IMR-90 (cell line): ENCODE measurements around the gene TRIM44. TPM values are rescaled to one million over a fixed set of nuclear protein-coding genes. Genes with fewer than 3 reads are reported as not detected.

ENCODE experiments used
- ATAC-seq: fragments of 200-7000 bp; cut with Tn5 transposase; 2 replicates; pipeline ENCODE4 v1.9.1; 2020; ENCODE audit warnings: low read depth, mild to moderate bottlenecking, moderate library complexity
- BruUV-seq: library from RNA; stranded (reverse); fragments of 400-500 nt; replicated peaks from 2 replicates; lab custom pipeline; 2021; lab: Mats Ljungman, UMichigan
- CTCF ChIA-PET: fragments of 300-600 bp; formaldehyde crosslinking; extraction: SDS; loops from one replicate; lab custom pipeline; 2021; ENCODE audit warnings: antibody characterized with exemption; lab: Yijun Ruan, JAX
- POLR2A ChIA-PET: fragments of 300-600 bp; sonication (Branson Sonifier 250); formaldehyde crosslinking; loops from one replicate; lab custom pipeline; 2022; ENCODE audit warnings: antibody characterized with exemption; ENCODE audit not compliant: unreplicated experiment; lab: Charles Lee
- DNase-seq: peaks from one replicate; pipeline ENCODE4 v3.0.0; 2013
- H2AFZ ChIP-seq: replicated peaks from 2 replicates; pipeline ENCODE3; 2013; ENCODE audit warnings: low read length, mild to moderate bottlenecking; ENCODE audit not compliant: poor library complexity
- H2AK5ac ChIP-seq: 2 replicates; pipeline ENCODE4 v1.6.1; 2013; ENCODE audit warnings: low read depth, low read length, inconsistent platforms
- H2AK9ac ChIP-seq: replicated peaks from 2 replicates; pipeline ENCODE3; 2013; ENCODE audit warnings: mild to moderate bottlenecking, low read depth, low read length, moderate library complexity; ENCODE audit not compliant: poor library complexity
- H2BK120ac ChIP-seq: 2 replicates; pipeline ENCODE4 v1.6.1; 2013; ENCODE audit warnings: low read depth, low read length, inconsistent platforms
- H2BK15ac ChIP-seq: 3 replicates; pipeline ENCODE4 v1.6.1; 2013; ENCODE audit warnings: low read depth, low read length, inconsistent platforms
- H2BK20ac ChIP-seq: 2 replicates; pipeline ENCODE4 v1.6.1; 2013; ENCODE audit warnings: low read depth, mild to moderate bottlenecking, inconsistent platforms, low read length, moderate library complexity
- H2BK5ac ChIP-seq: 2 replicates; pipeline ENCODE4 v1.6.1; 2013; ENCODE audit warnings: mild to moderate bottlenecking, low read depth, low read length, inconsistent platforms; ENCODE audit not compliant: poor library complexity, severe bottlenecking
- H3K14ac ChIP-seq: replicated peaks from 2 replicates; pipeline ENCODE4 v1.6.1; 2013; ENCODE audit warnings: low read depth, low read length, inconsistent platforms
- H3K18ac ChIP-seq: 2 replicates; pipeline ENCODE4 v1.6.1; 2013; ENCODE audit warnings: low read depth, low read length, control low read depth
- H3K23ac ChIP-seq: 2 replicates; pipeline ENCODE4 v1.6.1; 2013; ENCODE audit warnings: low read depth, low read length, inconsistent platforms
- H3K27ac ChIP-seq: 2 replicates; pipeline ENCODE4 v1.5.1; 2013; ENCODE audit warnings: mild to moderate bottlenecking, control low read depth, low read length; ENCODE audit not compliant: insufficient read depth
- H3K27me3 ChIP-seq: 2 replicates; pipeline ENCODE4 v1.6.1; 2013; ENCODE audit warnings: low read length; ENCODE audit not compliant: control insufficient read depth, insufficient read depth
- H3K36me3 ChIP-seq: 2 replicates; pipeline ENCODE4 v1.6.1; 2013; ENCODE audit warnings: low read length, mixed read lengths; ENCODE audit not compliant: control insufficient read depth, insufficient read depth
- H3K4ac ChIP-seq: 2 replicates; pipeline ENCODE4 v1.6.1; 2013; ENCODE audit warnings: low read depth, low read length, inconsistent platforms
- H3K4me1 ChIP-seq: 2 replicates; pipeline ENCODE4 v1.6.1; 2013; ENCODE audit warnings: low read length, mixed read lengths; ENCODE audit not compliant: control insufficient read depth, insufficient read depth
- H3K4me2 ChIP-seq: 2 replicates; pipeline ENCODE4 v1.6.1; 2013; ENCODE audit warnings: low read depth, mild to moderate bottlenecking, control low read depth, low read length, moderate library complexity
- H3K4me3 ChIP-seq: 2 replicates; pipeline ENCODE4 v1.5.1; 2013; ENCODE audit warnings: low read depth, mild to moderate bottlenecking, control low read depth, low read length, moderate library complexity; ENCODE audit not compliant: insufficient read depth
- H3K56ac ChIP-seq: 2 replicates; pipeline ENCODE4 v1.6.1; 2013; ENCODE audit warnings: low read length, inconsistent platforms; ENCODE audit not compliant: insufficient read depth; ENCODE audit errors: extremely low read depth
- H3K79me1 ChIP-seq, 2 experiments: 2 replicates each; pipeline ENCODE4 v1.6.1; 2013; ENCODE audit warnings: low read length in 2 of 2, inconsistent platforms in 1 of 2, low read depth in 1 of 2
- H3K9ac ChIP-seq: 2 replicates; pipeline ENCODE4 v1.6.1; 2013; ENCODE audit warnings: low read depth, low read length, control low read depth
- H3K9me1 ChIP-seq: 2 replicates; pipeline ENCODE4 v1.6.1; 2013; ENCODE audit warnings: low read length, inconsistent platforms; ENCODE audit not compliant: insufficient read depth
- H3K9me3 ChIP-seq: 2 replicates; pipeline ENCODE4 v1.6.1; 2013; ENCODE audit warnings: low read length; ENCODE audit not compliant: control insufficient read depth, insufficient read depth
- H4K20me1 ChIP-seq: 2 replicates; pipeline ENCODE4 v1.6.1; 2013; ENCODE audit warnings: low read length, inconsistent platforms; ENCODE audit not compliant: insufficient read depth
- H4K5ac ChIP-seq: 2 replicates; pipeline ENCODE4 v1.6.1; 2013; ENCODE audit warnings: mild to moderate bottlenecking, low read depth, low read length, control low read depth
- H4K8ac ChIP-seq, 2 experiments: 2 replicates each; pipeline ENCODE4 v1.6.1; 2013; ENCODE audit warnings: low read depth in 2 of 2, low read length in 2 of 2, control low read depth in 1 of 2, inconsistent platforms in 1 of 2
- H4K91ac ChIP-seq: 2 replicates; pipeline ENCODE4 v1.6.1; 2013; ENCODE audit warnings: low read depth, low read length, inconsistent platforms; ENCODE audit not compliant: insufficient read depth
- BHLHE40 ChIP-seq: fragments of 150-350 bp; IDR thresholded peaks from 2 replicates; pipeline ENCODE4 v1.6.1; 2016; ENCODE audit warnings: mild to moderate bottlenecking, low read depth, low read length
- CEBPB ChIP-seq: IDR thresholded peaks from 2 replicates; pipeline ENCODE4 v1.6.1; 2012; ENCODE audit warnings: low read depth, low read length, improper control_type of control experiment
- CTCF ChIP-seq: conservative IDR thresholded peaks from 2 replicates; pipeline ENCODE4 v1.5.1; 2012; ENCODE audit warnings: mild to moderate bottlenecking, low read depth, low read length, improper control_type of control experiment
- ELK1 ChIP-seq: fragments of 150-350 bp; IDR thresholded peaks from 2 replicates; pipeline ENCODE4 v1.6.1; 2016; ENCODE audit warnings: low read depth, mild to moderate bottlenecking, low read length, moderate library complexity, borderline replicate concordance
- FOS ChIP-seq: fragments of 150-350 bp; IDR thresholded peaks from 2 replicates; pipeline ENCODE4 v1.6.1; 2016; ENCODE audit warnings: low read depth, low read length
- MAZ ChIP-seq: IDR thresholded peaks from 2 replicates; pipeline ENCODE4 v1.6.1; 2012; ENCODE audit warnings: low read depth, mild to moderate bottlenecking, low read length, improper control_type of control experiment, moderate library complexity, borderline replicate concordance
- MXI1 ChIP-seq: IDR thresholded peaks from 2 replicates; pipeline ENCODE4 v1.6.1; 2012; ENCODE audit warnings: low read depth, mild to moderate bottlenecking, low read length, moderate library complexity, borderline replicate concordance
- NFE2L2 ChIP-seq: fragments of 150-350 bp; IDR thresholded peaks from 2 replicates; pipeline ENCODE4 v1.6.1; 2016; ENCODE audit warnings: low read depth, mild to moderate bottlenecking, low read length
- RAD21 ChIP-seq: IDR thresholded peaks from 2 replicates; pipeline ENCODE4 v1.6.1; 2012; ENCODE audit warnings: low read length, improper control_type of control experiment
- RCOR1 ChIP-seq: IDR thresholded peaks from 2 replicates; pipeline ENCODE4 v1.6.1; 2012; ENCODE audit warnings: mild to moderate bottlenecking, low read length, improper control_type of control experiment; ENCODE audit not compliant: insufficient replicate concordance
- RFX5 ChIP-seq: IDR thresholded peaks from 2 replicates; pipeline ENCODE4 v1.8.0; 2012; ENCODE audit warnings: low read depth, mild to moderate bottlenecking, low read length, moderate library complexity
- SMC3 ChIP-seq: fragments of 150-350 bp; IDR thresholded peaks from 2 replicates; pipeline ENCODE4 v1.6.1; 2016; ENCODE audit warnings: low read depth, mild to moderate bottlenecking, antibody characterized with exemption, low read length, moderate library complexity
- USF2 ChIP-seq: fragments of 150-350 bp; IDR thresholded peaks from 2 replicates; pipeline ENCODE4 v1.6.1; 2017; ENCODE audit warnings: mild to moderate bottlenecking, antibody characterized with exemption, low read length, low read depth
- WGBS, 2 experiments: methylation state at CpG; one replicate each; pipeline versions ENCODE4 v1.1.5 to v1.1.7; 2013; ENCODE audit warnings: missing lambda C conversion rate in 2 of 2; ENCODE audit not compliant: insufficient read length in 1 of 2; ENCODE audit errors: extremely low coverage in 2 of 2; 5-methylcytosine and 5-hydroxymethylcytosine counted together
- dilution Hi-C: fragments of 300-500 bp; cut with HindIII; formaldehyde crosslinking; loops from one replicate; pipeline ENCODE4 v1.14.3; 2018; ENCODE audit warnings: low sequenced_read_pairs; ENCODE audit not compliant: unreplicated experiment
- in situ Hi-C: fragments of 300-500 bp; cut with MboI; formaldehyde crosslinking; loops from 3 replicates; pipeline ENCODE4 v1.14.3; 2019; ENCODE audit warnings: low sequenced_read_pairs, inconsistent platforms, mixed read lengths
- intact Hi-C: fragments of 100-400 bp; cut with micrococcal nuclease; formaldehyde crosslinking; loops from 2 replicates; pipeline ENCODE4 v1.10.0; 2022
- polyA plus RNA-seq, 3 experiments: library from polyadenylated mRNA; depleted of rRNA; stranded (reverse); fragments of >200 nt; gene quantifications; 2 replicates each; pipeline ENCODE4 v1.2.3, GENCODE V29; 2012; ENCODE audit warnings: low replicate concordance in 1 of 3
- total RNA-seq: library from RNA; depleted of rRNA; stranded (reverse); fragments of >200 nt; gene quantifications from 2 replicates; pipeline ENCODE4 v1.2.3, GENCODE V29; 2012

The TRIM44 gene
- total and polyA plus RNA-seq, 2 of the 4 experiments (the other 2 are of a cell fraction): 50.7 to 104 TPM

GRCh38 chr11:35735411-35735810 is 72.8 kb downstream of the TRIM44 start:
- no peak overlapping the region for H2AK5ac ChIP-seq
- H2BK15ac ChIP-seq: no peak overlapping the region
- no peak overlapping the region for H3K4ac ChIP-seq
- BruUV-seq: no TSS peak
- H3K79me1 ChIP-seq: peaks cover 14 to 27% of the 10 kb centered on the region in 2 experiments
- no peak overlapping the region for H4K8ac ChIP-seq
- peaks cover 7% of the 10 kb centered on the region for H3K36me3 ChIP-seq
- H2BK20ac ChIP-seq: no peak overlapping the region
- H2AFZ ChIP-seq: no peak overlapping the region
- ChIA-PET POLR2A (no interaction called here), CTCF (no interaction called here)
- no peaks in the 10 kb centered on the region for H4K20me1 ChIP-seq
- H3K14ac ChIP-seq: no peak overlapping the region
- no peak for DNase-seq
- intact Hi-C loops: no loop called here
- no peaks in the 10 kb centered on the region for H3K9me1 ChIP-seq
- no peak overlapping the region for H3K9ac ChIP-seq
- no peak for ATAC-seq
- H2AK9ac ChIP-seq: no peak overlapping the region
- no peak overlapping the region for H4K5ac ChIP-seq
- WGBS, 2 experiments: no CpG with 5 or more reads among the region's 2 CpGs
- no peak overlapping the region for H3K27ac ChIP-seq
- no peak overlapping the region for H3K18ac ChIP-seq
- H2BK120ac ChIP-seq: no peak overlapping the region
- no peak overlapping the region for H3K23ac ChIP-seq
- no peaks in the 10 kb centered on the region for H3K27me3 ChIP-seq
- no peak overlapping the region for H3K56ac ChIP-seq
- H3K9me3 ChIP-seq: no peaks in the 10 kb centered on the region; the same call in 1 of the 2 replicates
- H4K91ac ChIP-seq: no peak overlapping the region
- H2BK5ac ChIP-seq: no peak overlapping the region
- H3K4me2 ChIP-seq: no peak overlapping the region
- in situ Hi-C loops: loop anchor here (10.0 kb wide), 1 partner anchor 749 kb away; no protein-coding TSS in a partner anchor
- dilution Hi-C loops: no loop called here
- no peak for TF ChIP-seq CTCF
- TF ChIP-seq MAZ: no peak
- TF ChIP-seq FOS: no peak
- TF ChIP-seq ELK1: no peak
- no peak for TF ChIP-seq RAD21
- no peak for TF ChIP-seq MXI1
- no peak for TF ChIP-seq CEBPB
- TF ChIP-seq RFX5: no peak
- TF ChIP-seq NFE2L2: no peak
- TF ChIP-seq USF2: no peak
- TF ChIP-seq RCOR1: no peak
- no peak for TF ChIP-seq BHLHE40
- no peak for TF ChIP-seq SMC3
- H3K4me3 ChIP-seq: no peak overlapping the region
- no peaks in the 10 kb centered on the region for H3K4me1 ChIP-seq
